Measurements from ENCODE around the gene MNX1.

MNX1 gene

GRCh38 chr7:157017149-157017548 lies 6.7 kb upstream of the MNX1 start:
- no peak for FAIRE-seq

GRCh38 chr7:157016352-157017041 lies 6.0 kb upstream of the MNX1 start:
- DNase-seq (ENCODE audit: extremely low spot score, insufficient read length, low read depth) (peak; percentile 54), FAIRE-seq (peak; percentile 96)

More at GRCh38 chr7:157017149-157017548, 6.7 kb upstream of the MNX1 start:
- DNase-seq (ENCODE audit: extremely low spot score, insufficient read length, low read depth), result no peak

DNA sequence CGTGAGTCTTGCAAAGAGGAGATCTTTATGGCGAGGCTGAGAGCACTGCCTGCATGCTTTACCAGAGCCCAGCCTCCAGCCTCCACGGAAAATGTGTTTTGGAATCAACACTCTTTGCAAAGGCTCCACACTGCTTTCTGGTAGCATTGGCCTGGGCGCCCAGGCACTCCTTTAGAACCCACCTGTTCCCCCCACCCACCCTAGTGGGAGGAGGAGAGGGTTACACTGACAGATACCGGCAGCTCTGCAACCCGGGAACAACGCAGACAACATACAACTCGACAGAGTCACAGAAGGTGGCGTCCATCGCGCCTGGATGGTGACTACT lies 5.5 kb upstream of the MNX1 start:
- DNase-seq (ENCODE audit: extremely low spot score, insufficient read length, low read depth) (no peak), FAIRE-seq (no peak)

GRCh38 chr7:157014635-157015555 lies 4.4 kb upstream of the MNX1 start:
- DNase-seq (ENCODE audit: extremely low spot score, insufficient read length, low read depth), result no peak
- FAIRE-seq, result peak; percentile 36

- no peak for FAIRE-seq
- no peak for DNase-seq (ENCODE audit: extremely low spot score, insufficient read length, low read depth)
These were observed 3.4 kb upstream of the MNX1 start for GRCh38 chr7:157013602-157014549.

- DNase-seq (ENCODE audit: extremely low spot score, insufficient read length, low read depth), result no peak
- FAIRE-seq, result peak; percentile 61
These were observed 2.6 kb upstream of the MNX1 start for GRCh38 chr7:157013101-157013500.

DNA sequence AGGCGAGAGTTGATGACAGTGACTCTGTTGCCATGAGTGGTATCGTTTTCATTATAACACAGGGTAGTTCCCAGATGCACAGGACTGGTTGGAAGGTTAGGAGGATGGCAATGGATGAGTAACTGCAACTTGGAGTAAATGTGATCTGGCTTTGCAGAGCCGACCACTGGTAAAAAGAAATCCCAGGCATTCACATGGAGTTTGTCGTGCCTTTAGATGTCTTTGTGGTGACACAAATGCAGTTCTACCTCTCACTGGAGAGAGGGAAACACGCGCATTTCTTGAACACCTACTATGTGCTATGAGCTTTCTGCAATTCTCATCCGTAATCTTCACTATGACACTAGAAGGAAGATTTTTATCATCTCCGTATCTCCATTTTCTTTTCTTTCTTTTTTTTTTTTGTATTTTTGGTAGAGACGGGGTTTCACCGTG lies 1.7 kb upstream of the MNX1 start:
- DNase-seq (ENCODE audit: extremely low spot score, insufficient read length, low read depth) (no peak), FAIRE-seq (peak; percentile 49)

GRCh38 chr7:157011333-157012112 lies 1.1 kb upstream of the MNX1 start:
- peak; percentile 66 for FAIRE-seq
- no peak for DNase-seq (ENCODE audit: extremely low spot score, insufficient read length, low read depth)

DNA sequence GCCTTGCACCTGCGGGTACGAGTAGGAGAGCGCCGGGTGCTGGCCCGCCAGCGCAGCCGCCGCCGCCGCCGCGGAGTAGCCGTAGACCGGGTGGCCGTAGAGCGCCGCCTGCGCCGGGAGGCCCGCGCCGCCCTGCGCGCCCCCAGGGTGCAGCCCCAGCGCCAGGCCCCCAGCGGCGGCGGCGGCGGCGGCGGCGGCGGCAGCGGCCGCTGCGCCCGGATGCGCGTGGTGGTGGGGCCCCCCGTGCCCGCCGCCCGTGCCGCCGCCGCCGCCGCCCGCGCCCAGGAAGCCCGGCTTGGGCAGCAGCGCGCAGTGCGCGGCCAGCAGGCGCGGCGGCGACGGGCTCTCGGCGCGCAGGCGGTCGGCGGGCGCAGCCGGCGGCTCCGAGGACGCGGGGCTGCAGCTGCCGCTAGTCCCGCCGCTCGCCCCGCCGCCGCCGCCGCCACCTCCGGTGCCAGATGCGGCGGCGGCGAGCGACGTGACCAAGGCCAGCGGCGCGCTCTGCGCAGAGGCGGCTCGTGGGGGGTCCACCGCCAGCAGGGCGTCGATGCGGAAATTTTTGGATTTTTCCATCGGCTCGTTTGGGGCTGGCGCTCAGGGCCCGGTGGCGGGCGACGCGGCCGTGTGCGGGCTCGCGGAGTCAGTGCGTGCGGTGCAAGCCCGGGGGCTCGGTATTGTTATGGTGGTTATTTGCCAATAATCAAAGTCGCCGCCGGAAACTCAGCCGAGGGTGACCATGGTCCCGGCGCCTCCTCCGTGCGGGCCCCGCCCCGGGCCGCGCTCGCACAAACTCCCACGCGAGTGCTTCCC lies 480 bp downstream of the MNX1 start:
- FAIRE-seq, result no peak
- no peak for DNase-seq (ENCODE audit: extremely low spot score, insufficient read length, low read depth)

- peak; percentile 86 for FAIRE-seq
- DNase-seq (ENCODE audit: extremely low spot score, insufficient read length, low read depth), result peak; percentile 63
These were observed 1.2 kb downstream of the MNX1 start for GRCh38 chr7:157009170-157009777.

- FAIRE-seq (no peak), DNase-seq (ENCODE audit: extremely low spot score, insufficient read length, low read depth) (no peak)
These were observed 2.0 kb downstream of the MNX1 start for GRCh38 chr7:157008206-157009169.

DNA sequence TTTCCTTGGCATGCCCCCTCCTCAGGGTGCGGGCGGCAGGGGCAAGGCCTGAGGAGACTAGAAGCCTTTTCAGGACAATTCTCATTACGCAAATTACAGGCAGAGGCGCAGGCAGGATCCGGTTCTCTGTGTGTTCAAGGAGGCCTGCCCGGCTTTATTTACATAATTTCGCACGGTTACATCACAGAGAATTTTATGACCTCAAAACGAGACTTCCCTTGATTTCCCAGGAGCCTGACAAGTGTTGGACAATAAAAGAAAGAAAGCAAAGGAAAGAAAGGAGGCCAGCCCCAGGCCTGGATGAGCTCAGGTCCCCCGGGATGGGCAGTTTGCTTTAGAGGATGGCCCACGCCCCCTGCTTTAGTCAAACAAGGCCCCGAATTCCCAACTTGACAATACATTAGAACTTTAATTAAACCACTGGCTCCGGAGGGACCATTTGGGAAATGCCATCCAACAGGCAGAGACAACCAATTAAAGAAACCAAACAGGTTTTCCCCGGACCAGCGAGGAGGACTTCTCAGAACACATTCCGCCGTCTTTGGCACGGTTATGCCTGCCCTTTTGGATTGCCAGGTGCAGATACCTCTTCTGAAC lies 2.9 kb downstream of the MNX1 start:
- DNase-seq (ENCODE audit: extremely low spot score, insufficient read length, low read depth) (no peak), FAIRE-seq (peak; percentile 50)

GRCh38 chr7:157006829-157007469 lies 3.5 kb downstream of the MNX1 start:
- DNase-seq (ENCODE audit: extremely low spot score, insufficient read length, low read depth) (no peak), FAIRE-seq (no peak)

DNA sequence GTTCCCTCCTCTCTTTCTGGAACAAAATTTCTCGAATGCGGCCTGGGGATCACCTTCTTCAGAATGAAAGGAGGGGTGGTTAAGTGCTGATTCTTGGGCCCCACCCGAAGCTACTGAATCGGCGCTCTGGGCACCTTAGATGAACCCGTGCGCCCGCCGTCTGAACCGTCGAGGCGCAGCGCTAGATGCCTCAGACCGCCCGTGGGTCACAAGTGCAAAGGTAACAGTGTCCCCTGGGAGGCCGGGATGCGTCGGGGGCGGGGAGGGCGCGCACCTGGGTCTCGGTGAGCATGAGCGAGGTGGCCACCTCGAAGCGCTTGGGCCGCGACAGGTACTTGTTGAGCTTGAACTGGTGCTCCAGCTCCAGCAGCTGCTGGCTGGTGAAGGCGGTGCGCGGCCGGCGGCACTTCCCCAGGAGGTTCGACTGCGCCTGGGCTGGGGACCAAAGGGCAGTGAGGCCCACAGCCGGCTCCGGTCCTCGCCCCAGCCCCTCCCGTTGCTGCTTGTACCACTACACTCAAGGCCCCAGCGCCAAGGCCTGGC lies 4.2 kb downstream of the MNX1 start:
- no peak for FAIRE-seq
- no peak for DNase-seq (ENCODE audit: extremely low spot score, insufficient read length, low read depth)

GRCh38 chr7:157005456-157006204 lies 4.8 kb downstream of the MNX1 start:
- no peak for FAIRE-seq
- DNase-seq (ENCODE audit: extremely low spot score, insufficient read length, low read depth), result no peak

Data from GM18507 (cell line).